Activated naive CD8-positive, alpha-beta T cell (primary cell): ENCODE data around the gene EMID1.
A peak's percentile ranks its signal among the peaks of the same experiment; 100 is the strongest.

ENCODE experiments used
- H3K27ac Mint-ChIP-seq: one replicate; pipeline ENCODE4 v1.8.0; 2021; ENCODE audit warnings: mixed read lengths
- H3K27me3 Mint-ChIP-seq: one replicate; pipeline ENCODE4 v1.8.0; 2021; ENCODE audit warnings: mixed read lengths
- H3K36me3 Mint-ChIP-seq: one replicate; pipeline ENCODE4 v1.8.0; 2021; ENCODE audit warnings: mixed read lengths
- H3K4me1 Mint-ChIP-seq: one replicate; pipeline ENCODE4 v1.8.0; 2021; ENCODE audit warnings: low read depth, mixed read lengths
- H3K4me3 Mint-ChIP-seq: one replicate; pipeline ENCODE4 v1.8.0; 2021; ENCODE audit warnings: mild to moderate bottlenecking, mixed read lengths
- H3K9me3 Mint-ChIP-seq: one replicate; pipeline ENCODE4 v1.8.0; 2021; ENCODE audit warnings: low read depth, mixed read lengths

Gene EMID1

GRCh38 chr22:29267858-29268510 is 62.3 kb downstream of the EMID1 start, which contains the start of the genes EWSR1 and RHBDD3:
Gene EWSR1 (plus strand): TSS chr22:29268268. CDS start chr22:29268337, 69 bp downstream.
Gene RHBDD3 (minus strand): TSS chr22:29267981. CDS start chr22:29265626, 2,355 bp downstream.
- Mint-ChIP-seq H3K27ac (peak within 1 kb of the TSS; percentile 100), H3K9me3 (no peaks in the 10 kb centered on the region), H3K36me3 (peaks cover 24% of the 10 kb centered on the region), H3K4me3 (peak within 1 kb of the TSS; percentile 95), H3K4me1 (peaks cover 48% of the 10 kb centered on the region), H3K27me3 (no peaks in the 10 kb centered on the region)

DNA sequence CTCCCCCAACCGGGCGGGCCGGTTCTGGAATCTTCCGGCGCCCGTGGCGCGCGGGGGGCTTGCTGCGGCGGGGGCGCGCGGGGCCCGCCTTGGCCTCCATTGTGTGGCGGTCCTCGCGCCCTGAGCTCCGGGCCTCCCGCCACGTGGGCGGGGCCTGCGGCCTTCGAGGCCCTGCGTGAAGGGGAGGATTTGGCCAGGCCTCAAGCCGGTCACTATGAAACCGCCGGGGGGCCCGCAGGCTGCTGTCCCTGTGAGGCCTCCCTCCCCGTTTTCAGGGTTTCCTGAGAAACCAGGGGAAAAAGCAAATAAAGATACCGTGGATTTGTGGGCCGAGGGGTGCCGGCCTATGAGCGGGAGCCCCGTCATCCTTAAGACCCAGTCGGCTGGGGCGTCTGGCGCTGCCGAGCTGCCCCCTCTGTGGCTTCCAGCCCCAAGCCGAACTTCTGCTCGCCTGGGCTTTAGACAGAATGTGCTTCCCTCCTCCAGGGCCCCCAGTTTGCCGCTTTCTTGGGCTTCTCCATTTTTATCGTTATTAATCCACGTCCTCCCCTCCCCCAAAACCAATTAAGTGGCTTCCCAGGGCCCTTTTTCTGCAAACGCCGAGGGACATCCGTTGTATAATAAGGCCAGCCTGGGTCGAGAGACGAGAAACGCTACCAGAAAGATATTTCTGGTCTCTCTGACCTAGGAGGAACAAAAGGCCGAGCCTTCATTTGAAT is 63.0 kb downstream of the EMID1 start:
- Mint-ChIP-seq H3K27ac (peak overlapping the region; percentile 100), H3K4me1 (peaks cover 54% of the 10 kb centered on the region), H3K4me3 (peak overlapping the region; percentile 95), H3K27me3 (no peaks in the 10 kb centered on the region), H3K9me3 (no peaks in the 10 kb centered on the region), H3K36me3 (peaks cover 24% of the 10 kb centered on the region)

GRCh38 chr22:29269230-29269604 is 63.5 kb downstream of the EMID1 start:
- Mint-ChIP-seq H3K4me3 (peak overlapping the region; percentile 95), H3K36me3 (peaks cover 24% of the 10 kb centered on the region), H3K27ac (peak overlapping the region; percentile 100), H3K27me3 (no peaks in the 10 kb centered on the region), H3K9me3 (no peaks in the 10 kb centered on the region), H3K4me1 (peaks cover 60% of the 10 kb centered on the region)

- H3K36me3 Mint-ChIP-seq, result peaks cover 24% of the 10 kb centered on the region
- peaks cover 66% of the 10 kb centered on the region for H3K4me1 Mint-ChIP-seq
- H3K9me3 Mint-ChIP-seq, result no peaks in the 10 kb centered on the region
- peak overlapping the region; percentile 95 for H3K4me3 Mint-ChIP-seq
- peak overlapping the region; percentile 100 for H3K27ac Mint-ChIP-seq
- H3K27me3 Mint-ChIP-seq, result no peaks in the 10 kb centered on the region
Observed at GRCh38 chr22:29269731-29270474, 64.2 kb downstream of the EMID1 start.

DNA sequence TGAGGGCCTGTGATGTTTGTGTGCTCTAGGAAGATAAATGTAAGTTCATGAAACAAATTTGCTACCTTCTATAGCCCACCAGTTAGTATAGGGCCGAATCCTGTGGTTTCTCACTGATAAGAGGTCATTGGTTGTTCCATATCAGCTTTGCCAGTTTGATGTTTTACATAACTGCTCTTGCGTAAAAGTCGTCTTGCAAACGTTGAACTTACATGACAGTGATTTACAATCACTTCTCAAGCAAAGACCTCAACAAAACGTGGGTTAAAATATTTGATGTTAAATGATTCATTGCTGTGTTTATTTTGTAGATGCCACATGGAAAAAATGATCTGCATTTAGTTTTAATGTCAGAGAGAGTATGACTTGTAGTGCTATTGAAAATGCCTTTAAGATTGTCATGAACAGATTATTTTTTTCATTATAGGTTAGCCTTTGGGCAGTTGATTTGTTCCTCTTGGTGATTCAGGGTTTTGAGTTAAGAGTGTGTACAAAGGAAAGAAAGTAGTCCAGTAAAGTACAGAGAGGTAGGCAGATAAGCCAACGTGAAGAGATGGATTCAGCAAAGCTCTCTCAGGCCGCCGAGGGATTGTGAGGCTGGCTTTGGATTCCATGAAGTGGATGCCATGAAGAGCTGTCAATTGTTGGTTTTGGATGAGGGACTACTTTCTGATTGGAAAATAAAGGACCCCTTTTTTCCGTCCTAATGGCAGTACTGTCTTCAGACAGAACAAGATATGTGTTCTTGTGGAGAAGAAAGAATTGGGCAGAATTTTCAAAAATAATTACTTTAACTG is 65.0 kb downstream of the EMID1 start:
- Mint-ChIP-seq H3K4me1 (peaks cover 73% of the 10 kb centered on the region), H3K27ac (peak overlapping the region; percentile 100), H3K36me3 (peaks cover 26% of the 10 kb centered on the region), H3K27me3 (no peaks in the 10 kb centered on the region), H3K9me3 (no peaks in the 10 kb centered on the region), H3K4me3 (peak overlapping the region; percentile 95)

GRCh38 chr22:29272624-29273023 is 66.9 kb downstream of the EMID1 start:
- H3K9me3 Mint-ChIP-seq, result no peaks in the 10 kb centered on the region
- H3K4me1 Mint-ChIP-seq, result peaks cover 78% of the 10 kb centered on the region
- peak overlapping the region; percentile 95 for H3K4me3 Mint-ChIP-seq
- no peaks in the 10 kb centered on the region for H3K27me3 Mint-ChIP-seq
- H3K36me3 Mint-ChIP-seq, result peaks cover 31% of the 10 kb centered on the region
- H3K27ac Mint-ChIP-seq, result no peak overlapping the region

DNA sequence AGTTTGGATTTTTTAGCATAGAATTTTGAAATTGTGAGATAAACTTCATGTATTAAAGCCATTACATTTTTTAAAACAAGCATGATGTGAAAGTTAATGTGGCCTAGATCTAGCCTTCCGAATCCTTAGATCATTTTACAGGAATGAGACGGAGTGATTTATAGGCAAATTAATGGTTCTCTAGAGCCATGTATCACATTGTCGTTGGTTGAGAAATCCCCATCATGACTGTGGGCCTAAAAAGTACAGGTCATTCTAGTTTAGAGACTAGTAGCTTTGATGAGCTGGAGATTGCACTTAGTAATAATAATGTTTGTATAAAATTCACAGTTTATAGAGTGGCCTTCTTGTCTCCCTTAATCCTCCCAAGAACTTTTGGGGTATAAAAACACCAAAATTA is 69.5 kb downstream of the EMID1 start:
- Mint-ChIP-seq H3K27ac (peak overlapping the region; percentile 28), H3K36me3 (peaks cover 29% of the 10 kb centered on the region)

GRCh38 chr22:29275819-29276565 is 70.3 kb downstream of the EMID1 start:
- H3K27me3 Mint-ChIP-seq, result no peaks in the 10 kb centered on the region
- H3K4me1 Mint-ChIP-seq, result peaks cover 74% of the 10 kb centered on the region
- peak overlapping the region; percentile 49 for H3K4me3 Mint-ChIP-seq
- H3K27ac Mint-ChIP-seq, result no peak overlapping the region
- no peaks in the 10 kb centered on the region for H3K9me3 Mint-ChIP-seq
- peaks cover 22% of the 10 kb centered on the region for H3K36me3 Mint-ChIP-seq

More for the DNA sequence above, 69.5 kb downstream of the EMID1 start:
- Mint-ChIP-seq H3K4me3 (peak overlapping the region; percentile 48), H3K9me3 (no peaks in the 10 kb centered on the region), H3K4me1 (peaks cover 80% of the 10 kb centered on the region), H3K27me3 (no peaks in the 10 kb centered on the region)

DNA sequence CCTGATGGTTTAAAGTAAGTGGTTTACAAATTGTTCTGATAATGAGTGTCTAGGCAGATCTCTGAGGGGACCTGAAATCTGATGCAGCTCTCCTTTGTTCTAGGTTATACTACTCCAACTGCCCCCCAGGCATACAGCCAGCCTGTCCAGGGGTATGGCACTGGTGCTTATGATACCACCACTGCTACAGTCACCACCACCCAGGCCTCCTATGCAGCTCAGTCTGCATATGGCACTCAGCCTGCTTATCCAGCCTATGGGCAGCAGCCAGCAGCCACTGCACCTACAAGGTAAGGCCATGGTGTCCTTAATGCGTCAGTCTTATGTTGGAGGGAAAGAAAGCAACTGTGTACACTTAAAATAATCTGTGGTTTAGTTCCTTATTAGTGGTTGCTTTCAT is 72.2 kb downstream of the EMID1 start:
- peaks cover 18% of the 10 kb centered on the region for H3K36me3 Mint-ChIP-seq
- no peaks in the 10 kb centered on the region for H3K27me3 Mint-ChIP-seq
- H3K4me3 Mint-ChIP-seq, result no peak overlapping the region
- peaks cover 59% of the 10 kb centered on the region for H3K4me1 Mint-ChIP-seq
- H3K27ac Mint-ChIP-seq, result peak overlapping the region; percentile 73
- no peaks in the 10 kb centered on the region for H3K9me3 Mint-ChIP-seq

DNA sequence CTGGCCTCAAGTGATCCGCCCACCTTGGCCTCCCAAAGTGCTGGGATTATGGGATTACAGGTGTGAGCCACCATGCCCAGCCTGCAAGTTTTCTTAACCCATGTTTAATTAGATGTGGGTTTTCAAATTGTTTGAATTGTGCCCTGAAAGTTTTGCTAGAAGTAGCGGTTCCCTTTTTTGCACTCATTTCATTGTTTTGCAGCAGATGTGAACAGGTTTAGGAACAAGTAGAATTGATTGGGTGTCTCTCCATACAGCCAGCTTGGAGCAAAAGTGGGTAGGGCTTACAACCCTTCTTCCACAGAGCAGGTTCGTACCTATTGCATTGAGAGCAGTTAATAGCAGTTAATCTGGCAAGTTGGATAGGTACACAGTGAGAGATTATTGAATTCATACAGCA is 78.5 kb downstream of the EMID1 start:
- Mint-ChIP-seq H3K27me3 (no peaks in the 10 kb centered on the region), H3K36me3 (peaks cover 13% of the 10 kb centered on the region), H3K27ac (peak overlapping the region; percentile 12), H3K4me3 (no peak overlapping the region), H3K9me3 (no peaks in the 10 kb centered on the region), H3K4me1 (peaks cover 32% of the 10 kb centered on the region)

DNA sequence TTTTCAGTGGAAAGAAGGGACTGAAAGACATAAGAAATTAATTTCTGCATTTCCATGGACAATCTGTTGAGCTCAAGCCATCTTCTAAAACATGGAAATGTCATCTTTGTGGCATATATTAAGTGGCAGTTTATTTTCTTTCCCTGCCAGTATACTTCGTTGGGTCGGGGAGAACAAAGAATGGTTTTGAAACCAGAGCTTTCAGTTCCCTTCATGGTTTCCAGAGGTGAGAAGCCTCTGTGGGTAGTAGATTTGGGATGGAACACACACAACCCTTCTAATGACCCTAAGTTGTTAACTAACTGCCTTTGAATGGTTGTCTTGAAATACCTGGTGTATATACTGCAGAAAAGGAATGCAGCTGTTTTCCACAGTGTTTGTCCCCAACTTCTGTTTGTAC is 83.1 kb downstream of the EMID1 start:
- Mint-ChIP-seq H3K9me3 (no peaks in the 10 kb centered on the region), H3K27ac (peak overlapping the region; percentile 10), H3K4me1 (peaks cover 25% of the 10 kb centered on the region), H3K27me3 (no peaks in the 10 kb centered on the region), H3K36me3 (peaks cover 10% of the 10 kb centered on the region), H3K4me3 (no peak overlapping the region)

- no peak overlapping the region for H3K4me3 Mint-ChIP-seq
- H3K27ac Mint-ChIP-seq, result no peak overlapping the region
- no peaks in the 10 kb centered on the region for H3K9me3 Mint-ChIP-seq
- no peaks in the 10 kb centered on the region for H3K27me3 Mint-ChIP-seq
- H3K4me1 Mint-ChIP-seq, result peaks cover 20% of the 10 kb centered on the region
- peaks cover 5% of the 10 kb centered on the region for H3K36me3 Mint-ChIP-seq
Observed at GRCh38 chr22:29290061-29290460, 84.4 kb downstream of the EMID1 start.

GRCh38 chr22:29291215-29291614 is 85.5 kb downstream of the EMID1 start:
- Mint-ChIP-seq H3K4me1 (peaks cover 18% of the 10 kb centered on the region), H3K9me3 (no peaks in the 10 kb centered on the region), H3K36me3 (peaks cover 5% of the 10 kb centered on the region), H3K27me3 (no peaks in the 10 kb centered on the region), H3K4me3 (no peak overlapping the region), H3K27ac (peak overlapping the region; percentile 5)

GRCh38 chr22:29292379-29292778 is 86.7 kb downstream of the EMID1 start:
- Mint-ChIP-seq H3K27me3 (no peaks in the 10 kb centered on the region), H3K4me1 (peaks cover 11% of the 10 kb centered on the region), H3K27ac (no peak overlapping the region), H3K9me3 (no peaks in the 10 kb centered on the region), H3K36me3 (peaks cover 2% of the 10 kb centered on the region), H3K4me3 (no peak overlapping the region)
